ENCODE results near the gene KRT39.

Gene KRT39

DNA sequence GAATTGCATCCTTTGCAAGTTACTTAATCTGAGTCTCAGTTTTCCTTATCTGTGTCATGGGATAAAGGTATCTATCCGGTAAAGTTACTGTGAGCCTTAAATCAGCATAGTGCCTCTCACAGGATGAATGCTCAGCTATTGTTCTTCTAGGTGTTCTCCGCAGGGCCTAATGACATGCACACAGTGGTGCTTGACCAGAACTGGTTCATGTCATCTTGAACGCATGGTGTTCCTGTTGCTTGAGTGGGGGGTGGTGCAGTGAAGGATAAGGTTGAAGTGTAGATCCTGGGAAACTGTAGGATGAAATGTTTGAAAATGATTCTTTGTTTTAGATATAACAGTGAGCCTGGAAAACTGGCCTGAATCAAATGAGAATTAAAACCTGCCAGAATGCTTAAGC, 13.4 kb upstream of the KRT39 start:
- Histone ChIP-seq H3K9me3 (ENCODE audit: control insufficient read depth in 1 of 2, low read length in 2 of 2) (no peaks in the 10 kb centered on the region), H3K4me1 (ENCODE audit: control insufficient read depth in 1 of 2, insufficient read depth in 2 of 2, low read length in 2 of 2) (peaks cover 0 to 7% of the 10 kb centered on the region in 2 donors), H3K36me3 (ENCODE audit: control insufficient read depth in 1 of 2, insufficient read depth in 2 of 2, low read length in 2 of 2) (no peaks in the 10 kb centered on the region), H3K27me3 (ENCODE audit: low read depth, low read length) (no peaks in the 10 kb centered on the region), H3K27ac (ENCODE audit: low read length) (no peak overlapping the region), H3K4me3 (ENCODE audit: low read depth in 1 of 2, low read length in 2 of 2) (no peak overlapping the region)

DNA sequence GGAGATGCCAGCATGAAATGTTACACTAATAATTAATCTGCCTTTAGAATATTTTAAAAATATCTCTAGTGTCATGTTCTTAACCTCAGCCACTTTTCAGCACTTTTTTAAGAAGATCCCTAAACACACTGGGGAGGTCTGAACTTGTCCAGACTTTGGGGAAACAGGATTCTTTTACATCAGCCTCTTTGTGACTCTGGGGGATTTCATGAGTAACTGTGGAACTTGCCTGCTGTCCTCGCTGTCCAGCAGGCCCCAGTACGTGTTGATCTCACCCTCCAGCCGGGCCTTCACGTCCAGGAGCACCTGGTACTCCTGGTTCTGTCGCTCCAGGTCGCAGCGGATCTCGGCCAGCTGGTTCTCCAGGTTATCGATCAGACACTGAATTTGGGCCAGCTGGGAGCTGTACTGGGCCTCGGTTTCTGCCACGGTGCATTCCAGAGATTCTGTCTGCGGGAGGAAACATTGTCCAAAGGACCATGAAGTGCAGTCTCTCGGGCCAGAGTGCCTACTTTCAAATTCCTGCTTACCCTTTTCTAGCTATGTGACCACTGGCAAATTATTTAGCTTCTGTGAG, 11.9 kb upstream of the KRT39 start:
- H3K4me1 ChIP-seq (ENCODE audit: control insufficient read depth in 1 of 2, insufficient read depth in 2 of 2, low read length in 2 of 2): peaks cover 0 to 7% of the 10 kb centered on the region in 2 donors
- no peak overlapping the region for H3K4me3 ChIP-seq (ENCODE audit: low read depth in 1 of 2, low read length in 2 of 2)
- no peaks in the 10 kb centered on the region for H3K36me3 ChIP-seq (ENCODE audit: control insufficient read depth in 1 of 2, insufficient read depth in 2 of 2, low read length in 2 of 2)
- H3K27ac ChIP-seq (ENCODE audit: low read length): no peak overlapping the region
- H3K9me3 ChIP-seq (ENCODE audit: control insufficient read depth in 1 of 2, low read length in 2 of 2): no peaks in the 10 kb centered on the region
- no peaks in the 10 kb centered on the region for H3K27me3 ChIP-seq (ENCODE audit: low read depth, low read length)

DNA sequence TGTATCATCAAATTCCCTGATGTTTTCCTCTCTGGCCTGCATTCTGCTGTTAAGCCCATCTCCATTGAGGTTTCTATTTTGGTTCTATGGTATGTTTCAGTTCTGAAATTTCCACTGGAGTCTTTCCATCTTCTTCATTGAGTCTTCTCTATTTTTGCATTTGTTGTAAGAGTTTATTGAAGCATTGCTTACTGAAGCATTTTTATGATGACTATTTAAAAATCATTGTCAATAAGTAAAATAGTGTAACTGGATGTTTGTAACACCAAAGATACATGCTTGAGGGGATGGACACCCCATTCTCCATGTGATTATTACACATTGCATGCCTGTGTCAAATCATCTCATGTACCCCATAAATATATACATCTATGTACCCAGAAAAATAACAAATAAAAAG, 8.8 kb upstream of the KRT39 start:
- H3K4me1 ChIP-seq (ENCODE audit: control insufficient read depth in 1 of 2, insufficient read depth in 2 of 2, low read length in 2 of 2): peaks cover 0 to 1% of the 10 kb centered on the region in 2 donors
- H3K27me3 ChIP-seq (ENCODE audit: low read depth, low read length): no peaks in the 10 kb centered on the region
- no peak overlapping the region for H3K4me3 ChIP-seq (ENCODE audit: low read depth in 1 of 2, low read length in 2 of 2)
- H3K36me3 ChIP-seq (ENCODE audit: control insufficient read depth in 1 of 2, insufficient read depth in 2 of 2, low read length in 2 of 2): no peaks in the 10 kb centered on the region
- no peaks in the 10 kb centered on the region for H3K9me3 ChIP-seq (ENCODE audit: control insufficient read depth in 1 of 2, low read length in 2 of 2)
- H3K27ac ChIP-seq (ENCODE audit: low read length): no peak overlapping the region

DNA sequence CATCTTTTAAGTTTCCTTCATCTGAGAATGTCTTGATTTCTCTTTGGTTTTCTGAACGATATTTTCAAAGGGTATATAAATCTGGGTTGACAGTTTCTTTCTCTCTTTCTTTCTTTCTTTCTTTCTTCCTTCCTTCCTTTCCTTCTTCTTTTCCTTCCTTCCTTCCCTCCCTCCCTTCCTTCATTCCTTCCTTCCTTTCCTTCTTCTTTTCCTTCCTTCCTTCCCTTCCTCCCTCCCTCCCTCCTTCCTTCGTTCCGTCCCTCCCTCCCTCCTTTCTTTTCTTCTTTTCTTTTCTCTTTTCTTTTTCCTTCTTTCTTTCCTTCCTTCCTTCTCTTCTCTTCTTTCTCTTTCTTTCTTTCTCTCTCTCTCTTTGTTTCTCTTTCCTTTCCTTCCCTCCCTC, 7.6 kb upstream of the KRT39 start:
- no peak overlapping the region for H3K4me3 ChIP-seq (ENCODE audit: low read depth in 1 of 2, low read length in 2 of 2)
- H3K9me3 ChIP-seq (ENCODE audit: control insufficient read depth in 1 of 2, low read length in 2 of 2): no peaks in the 10 kb centered on the region
- no peak overlapping the region for H3K27ac ChIP-seq (ENCODE audit: low read length)
- H3K36me3 ChIP-seq (ENCODE audit: control insufficient read depth in 1 of 2, insufficient read depth in 2 of 2, low read length in 2 of 2): no peaks in the 10 kb centered on the region
- H3K4me1 ChIP-seq (ENCODE audit: control insufficient read depth in 1 of 2, insufficient read depth in 2 of 2, low read length in 2 of 2): no peaks in the 10 kb centered on the region
- H3K27me3 ChIP-seq (ENCODE audit: low read depth, low read length): no peaks in the 10 kb centered on the region

DNA sequence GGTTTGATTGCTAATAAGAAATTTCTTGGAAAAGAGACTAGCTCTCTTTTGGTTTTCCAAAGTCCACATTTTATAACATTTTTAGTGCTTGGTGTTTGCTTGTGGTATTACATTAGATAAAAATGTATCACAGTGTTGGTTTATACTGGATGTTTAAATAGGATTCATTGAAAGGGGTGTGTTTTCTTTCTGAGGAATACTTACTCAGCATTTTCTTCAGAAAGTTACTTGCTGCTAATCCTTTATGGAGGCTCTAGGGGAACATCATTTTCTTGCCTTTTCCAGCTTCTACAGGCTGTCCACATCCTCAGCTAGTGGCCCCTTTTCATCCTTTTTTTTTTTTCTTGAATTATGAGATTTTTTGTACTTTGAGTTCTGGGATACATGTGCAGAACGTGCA, 834 bp upstream of the KRT39 start:
- H3K4me1 ChIP-seq (ENCODE audit: control insufficient read depth in 1 of 2, insufficient read depth in 2 of 2, low read length in 2 of 2): no peaks in the 10 kb centered on the region
- no peaks in the 10 kb centered on the region for H3K27me3 ChIP-seq (ENCODE audit: low read depth, low read length)
- no peak overlapping the region for H3K27ac ChIP-seq (ENCODE audit: low read length)
- no peak overlapping the region for H3K4me3 ChIP-seq (ENCODE audit: low read depth in 1 of 2, low read length in 2 of 2)
- no peaks in the 10 kb centered on the region for H3K36me3 ChIP-seq (ENCODE audit: control insufficient read depth in 1 of 2, insufficient read depth in 2 of 2, low read length in 2 of 2)
- no peaks in the 10 kb centered on the region for H3K9me3 ChIP-seq (ENCODE audit: control insufficient read depth in 1 of 2, low read length in 2 of 2)

DNA sequence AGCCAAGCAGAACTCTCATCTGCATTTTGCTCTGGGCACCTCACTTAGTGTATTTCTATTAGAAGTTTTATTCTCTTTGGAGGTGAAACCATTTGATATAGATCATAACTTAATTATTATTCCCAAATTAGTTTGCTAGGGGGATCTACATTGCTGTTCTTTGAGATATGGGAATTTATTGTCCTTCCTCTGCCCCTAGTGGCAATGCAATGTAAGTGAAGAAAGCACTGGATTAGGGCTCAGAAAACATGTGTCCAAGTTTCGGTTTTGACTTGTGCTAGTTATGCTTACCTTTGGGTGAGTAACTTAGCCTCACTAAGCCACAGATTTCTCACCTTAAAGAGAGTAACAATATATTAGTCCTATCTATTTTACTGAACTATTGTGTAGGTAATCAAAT, 2.9 kb downstream of the KRT39 start:
- Histone ChIP-seq H3K27ac (ENCODE audit: low read length) (no peak overlapping the region), H3K27me3 (ENCODE audit: low read depth, low read length) (no peaks in the 10 kb centered on the region), H3K4me3 (ENCODE audit: low read depth in 1 of 2, low read length in 2 of 2) (no peak overlapping the region), H3K4me1 (ENCODE audit: control insufficient read depth in 1 of 2, insufficient read depth in 2 of 2, low read length in 2 of 2) (no peaks in the 10 kb centered on the region), H3K36me3 (ENCODE audit: control insufficient read depth in 1 of 2, insufficient read depth in 2 of 2, low read length in 2 of 2) (no peaks in the 10 kb centered on the region), H3K9me3 (ENCODE audit: control insufficient read depth in 1 of 2, low read length in 2 of 2) (no peaks in the 10 kb centered on the region)

DNA sequence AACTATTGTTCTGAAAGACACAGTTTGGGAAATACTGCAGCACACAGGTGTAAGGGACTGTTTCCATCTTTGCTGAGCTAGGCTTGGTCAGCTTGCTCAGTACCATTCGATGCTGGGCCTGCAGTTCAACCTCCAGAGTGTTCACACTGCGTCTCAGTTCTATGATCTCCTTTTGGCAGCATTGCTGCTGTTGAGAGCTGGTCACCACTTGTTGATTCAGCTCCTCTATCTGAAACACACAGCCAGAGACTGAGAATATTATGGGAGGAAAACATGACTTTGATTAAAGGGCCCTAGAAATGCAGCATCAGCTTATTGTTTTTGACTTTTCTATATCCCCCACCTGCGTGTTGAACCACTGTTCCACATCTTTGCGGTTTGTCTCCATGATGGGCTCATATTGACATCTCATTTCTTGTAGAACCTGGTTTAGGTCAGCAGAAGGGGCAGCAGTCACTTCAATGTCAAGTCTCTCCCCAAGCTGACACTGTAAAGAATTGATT, 4.6 kb downstream of the KRT39 start:
- Histone ChIP-seq H3K9me3 (ENCODE audit: control insufficient read depth in 1 of 2, low read length in 2 of 2) (no peaks in the 10 kb centered on the region), H3K27ac (ENCODE audit: low read length) (no peak overlapping the region), H3K4me3 (ENCODE audit: low read depth in 1 of 2, low read length in 2 of 2) (no peak overlapping the region), H3K4me1 (ENCODE audit: control insufficient read depth in 1 of 2, insufficient read depth in 2 of 2, low read length in 2 of 2) (no peaks in the 10 kb centered on the region), H3K36me3 (ENCODE audit: control insufficient read depth in 1 of 2, insufficient read depth in 2 of 2, low read length in 2 of 2) (no peaks in the 10 kb centered on the region), H3K27me3 (ENCODE audit: low read depth, low read length) (no peaks in the 10 kb centered on the region)

DNA sequence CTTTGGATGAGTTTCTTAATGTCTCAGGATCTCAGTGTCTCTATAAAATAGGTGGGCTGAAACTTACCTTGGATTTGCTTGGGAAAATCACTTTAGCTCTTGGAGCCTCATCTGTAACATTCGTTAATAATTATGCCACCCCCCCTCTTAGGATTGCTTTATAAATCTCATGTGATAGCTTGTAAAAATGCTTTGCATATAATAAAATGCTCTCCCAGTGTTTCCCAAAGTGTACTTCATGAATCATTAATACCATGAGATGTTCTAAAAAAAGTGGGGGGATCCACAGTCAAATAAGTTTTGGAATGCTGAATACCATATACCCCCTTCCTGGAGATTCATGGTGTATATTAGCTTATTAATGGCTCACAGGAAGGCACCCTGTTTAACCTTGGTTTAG, 5.2 kb downstream of the KRT39 start:
- no peaks in the 10 kb centered on the region for H3K36me3 ChIP-seq (ENCODE audit: control insufficient read depth in 1 of 2, insufficient read depth in 2 of 2, low read length in 2 of 2)
- no peaks in the 10 kb centered on the region for H3K9me3 ChIP-seq (ENCODE audit: control insufficient read depth in 1 of 2, low read length in 2 of 2)
- H3K27ac ChIP-seq (ENCODE audit: low read length): no peak overlapping the region
- no peaks in the 10 kb centered on the region for H3K27me3 ChIP-seq (ENCODE audit: low read depth, low read length)
- H3K4me1 ChIP-seq (ENCODE audit: control insufficient read depth in 1 of 2, insufficient read depth in 2 of 2, low read length in 2 of 2): no peaks in the 10 kb centered on the region
- H3K4me3 ChIP-seq (ENCODE audit: low read depth in 1 of 2, low read length in 2 of 2): no peak overlapping the region

DNA sequence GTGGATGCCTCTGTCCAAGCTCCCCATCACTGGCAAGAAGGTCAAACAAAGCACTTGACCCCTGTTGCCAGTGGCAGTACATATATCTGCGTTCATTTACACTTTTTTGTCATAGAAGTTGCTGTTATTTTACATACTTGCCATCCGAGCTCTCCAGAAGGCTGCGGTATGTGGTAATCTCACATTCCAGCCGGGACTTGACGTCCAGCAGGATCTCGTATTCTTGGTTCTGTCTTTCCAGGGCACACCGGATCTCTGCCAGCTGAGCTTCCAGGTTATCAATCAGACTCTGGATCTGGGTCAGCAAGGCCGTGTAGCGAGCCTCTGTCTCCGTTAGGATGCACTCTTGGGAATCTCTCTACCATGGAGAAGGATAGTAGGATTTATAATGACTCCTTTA, 6.6 kb downstream of the KRT39 start:
- Histone ChIP-seq H3K27me3 (ENCODE audit: low read depth, low read length) (no peaks in the 10 kb centered on the region), H3K27ac (ENCODE audit: low read length) (no peak overlapping the region), H3K36me3 (ENCODE audit: control insufficient read depth in 1 of 2, insufficient read depth in 2 of 2, low read length in 2 of 2) (no peaks in the 10 kb centered on the region), H3K4me1 (ENCODE audit: control insufficient read depth in 1 of 2, insufficient read depth in 2 of 2, low read length in 2 of 2) (no peaks in the 10 kb centered on the region), H3K4me3 (ENCODE audit: low read depth in 1 of 2, low read length in 2 of 2) (peak overlapping the region in 1 of 2 donors; percentile 32), H3K9me3 (ENCODE audit: control insufficient read depth in 1 of 2, low read length in 2 of 2) (no peaks in the 10 kb centered on the region)

DNA sequence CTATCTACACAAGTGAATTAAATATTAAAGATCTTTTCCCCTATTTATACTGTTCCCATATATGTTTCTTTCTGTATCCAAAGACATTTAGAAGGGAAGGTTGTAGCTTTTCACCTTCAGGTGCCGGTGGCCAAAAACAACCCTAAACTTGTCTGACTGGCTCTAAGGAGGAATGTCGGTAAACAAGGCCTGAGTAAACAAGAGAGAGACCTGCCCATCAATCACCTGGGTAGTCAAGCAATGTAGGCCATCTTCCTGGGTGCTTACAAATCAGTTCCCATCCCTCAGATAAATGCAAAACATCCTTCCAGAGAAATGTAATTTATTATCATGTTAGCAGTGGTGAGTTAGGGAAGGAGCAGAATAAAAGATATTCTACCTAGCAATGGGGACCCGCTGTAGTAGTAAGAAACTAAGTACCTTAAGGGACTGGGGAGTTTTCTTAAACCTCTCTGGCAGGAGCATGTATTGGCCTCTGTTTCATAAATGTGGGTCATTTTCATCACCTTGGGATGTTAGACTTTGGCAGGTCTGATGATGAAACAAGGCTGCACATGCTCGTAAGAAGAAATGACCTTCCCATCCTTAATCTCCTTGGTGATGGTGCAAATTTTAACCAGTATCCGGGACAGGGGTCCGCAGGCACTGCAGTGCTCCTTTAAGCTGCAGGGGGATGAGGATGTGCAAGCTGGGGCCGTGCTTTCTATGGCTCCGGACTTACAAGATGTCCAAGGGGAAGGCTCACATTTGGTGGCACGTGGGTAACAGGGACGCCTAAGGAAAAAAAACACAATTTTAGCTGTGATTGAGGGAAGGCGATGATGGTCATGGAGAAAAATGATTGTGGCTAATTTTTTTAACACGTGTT, 8.4 kb downstream of the KRT39 start:
- H3K4me3 ChIP-seq (ENCODE audit: low read depth in 1 of 2, low read length in 2 of 2): no peak overlapping the region
- H3K36me3 ChIP-seq (ENCODE audit: control insufficient read depth in 1 of 2, insufficient read depth in 2 of 2, low read length in 2 of 2): no peaks in the 10 kb centered on the region
- no peaks in the 10 kb centered on the region for H3K4me1 ChIP-seq (ENCODE audit: control insufficient read depth in 1 of 2, insufficient read depth in 2 of 2, low read length in 2 of 2)
- H3K27ac ChIP-seq (ENCODE audit: low read length): no peak overlapping the region
- H3K9me3 ChIP-seq (ENCODE audit: control insufficient read depth in 1 of 2, low read length in 2 of 2): no peaks in the 10 kb centered on the region
- no peaks in the 10 kb centered on the region for H3K27me3 ChIP-seq (ENCODE audit: low read depth, low read length)

DNA sequence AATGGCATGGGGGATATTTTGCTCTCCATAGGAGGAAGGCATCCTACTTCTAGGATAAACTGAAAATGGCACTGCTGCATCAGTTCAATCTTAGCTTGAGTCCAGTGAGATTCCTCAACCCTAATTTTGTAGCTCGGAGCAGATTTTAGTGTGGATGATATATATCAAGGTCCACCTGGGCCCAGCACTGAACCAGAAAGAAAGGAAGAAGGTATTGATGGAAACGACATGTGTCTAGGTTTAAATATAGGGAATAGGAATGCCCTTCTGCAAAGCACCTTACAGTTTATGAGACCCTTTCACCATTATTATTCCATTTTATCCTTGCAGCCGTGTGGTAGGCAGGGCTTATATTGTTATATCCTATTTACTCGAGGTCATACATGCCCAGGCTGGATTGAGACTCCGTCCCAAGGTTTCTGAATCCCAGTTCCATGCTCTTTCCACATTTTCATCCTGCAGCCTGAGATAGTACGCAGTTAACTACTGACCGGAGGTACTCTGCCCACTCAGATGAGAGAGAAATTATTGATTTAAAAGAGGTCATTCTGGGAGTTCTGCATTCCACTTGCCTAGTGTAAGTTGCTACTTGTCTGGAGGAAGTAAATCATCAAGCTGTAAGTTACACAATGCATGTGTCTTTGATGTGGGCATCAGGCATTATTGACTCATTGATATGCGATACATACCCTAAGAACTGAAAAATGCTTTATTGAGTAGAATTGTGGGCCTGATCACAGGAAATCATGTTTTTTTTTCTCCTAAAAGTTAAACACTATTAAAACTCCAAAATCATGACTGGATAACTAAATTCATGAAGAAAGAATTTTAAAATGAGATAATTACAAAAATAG, 10.1 kb downstream of the KRT39 start:
- no peaks in the 10 kb centered on the region for H3K9me3 ChIP-seq (ENCODE audit: control insufficient read depth in 1 of 2, low read length in 2 of 2)
- H3K27ac ChIP-seq (ENCODE audit: low read length): no peak overlapping the region
- no peak overlapping the region for H3K4me3 ChIP-seq (ENCODE audit: low read depth in 1 of 2, low read length in 2 of 2)
- H3K27me3 ChIP-seq (ENCODE audit: low read depth, low read length): no peaks in the 10 kb centered on the region
- no peaks in the 10 kb centered on the region for H3K4me1 ChIP-seq (ENCODE audit: control insufficient read depth in 1 of 2, insufficient read depth in 2 of 2, low read length in 2 of 2)
- no peaks in the 10 kb centered on the region for H3K36me3 ChIP-seq (ENCODE audit: control insufficient read depth in 1 of 2, insufficient read depth in 2 of 2, low read length in 2 of 2)

Measured in muscle layer of duodenum (tissue), 2 donors.